ENCODE data around the gene BORCS8.

DNA sequence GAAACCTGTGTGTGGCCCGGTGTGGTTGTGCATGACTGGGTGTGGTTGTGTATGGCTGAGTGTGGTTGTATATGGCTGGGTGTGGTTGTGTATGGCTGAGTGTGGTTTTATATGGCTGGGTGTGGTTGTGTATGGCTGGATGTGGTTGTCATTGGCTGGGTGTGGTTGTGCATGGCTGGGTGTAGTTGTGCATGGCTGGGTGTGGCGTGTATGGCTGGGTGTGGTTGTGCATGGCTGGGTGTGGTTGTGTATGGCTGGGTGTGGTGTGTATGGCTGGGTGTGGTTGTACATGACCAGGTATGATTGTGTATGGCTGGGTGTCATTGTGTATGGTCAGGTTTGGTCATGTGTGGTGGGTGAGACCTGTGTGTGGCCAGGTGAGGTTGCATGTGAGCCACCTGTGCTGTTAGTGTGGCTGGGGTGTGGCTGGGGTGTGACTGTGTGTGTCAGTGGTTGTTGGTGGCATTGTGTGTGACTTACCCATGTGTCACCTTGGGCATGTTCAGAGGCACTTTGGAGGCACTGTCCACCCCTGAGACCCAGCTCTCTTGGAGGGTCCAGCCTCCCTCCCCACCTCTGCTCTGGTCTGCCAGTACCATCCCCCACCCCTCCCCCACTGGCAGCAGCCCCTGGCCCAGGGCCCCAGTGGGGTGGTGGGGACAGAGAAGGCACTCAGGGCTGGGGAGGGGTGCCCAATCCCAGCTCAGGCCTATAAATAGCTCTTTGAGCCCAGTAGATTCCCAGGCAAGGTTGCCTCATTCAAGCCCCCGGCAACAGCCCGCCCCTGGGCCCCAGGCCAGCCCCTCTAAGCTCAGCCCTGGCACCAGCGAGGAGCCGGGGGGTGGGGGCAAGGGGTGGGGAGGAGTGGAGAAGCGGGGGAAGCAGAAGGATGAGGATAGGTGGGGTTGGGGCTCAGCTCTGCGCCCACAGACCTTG lies 16.0 kb upstream of the BORCS8 start:
- TF ChIP-seq POLR2A (IDR thresholded peaks at IDR 0.05) = no peak
- TF ChIP-seq, protein P1, sequence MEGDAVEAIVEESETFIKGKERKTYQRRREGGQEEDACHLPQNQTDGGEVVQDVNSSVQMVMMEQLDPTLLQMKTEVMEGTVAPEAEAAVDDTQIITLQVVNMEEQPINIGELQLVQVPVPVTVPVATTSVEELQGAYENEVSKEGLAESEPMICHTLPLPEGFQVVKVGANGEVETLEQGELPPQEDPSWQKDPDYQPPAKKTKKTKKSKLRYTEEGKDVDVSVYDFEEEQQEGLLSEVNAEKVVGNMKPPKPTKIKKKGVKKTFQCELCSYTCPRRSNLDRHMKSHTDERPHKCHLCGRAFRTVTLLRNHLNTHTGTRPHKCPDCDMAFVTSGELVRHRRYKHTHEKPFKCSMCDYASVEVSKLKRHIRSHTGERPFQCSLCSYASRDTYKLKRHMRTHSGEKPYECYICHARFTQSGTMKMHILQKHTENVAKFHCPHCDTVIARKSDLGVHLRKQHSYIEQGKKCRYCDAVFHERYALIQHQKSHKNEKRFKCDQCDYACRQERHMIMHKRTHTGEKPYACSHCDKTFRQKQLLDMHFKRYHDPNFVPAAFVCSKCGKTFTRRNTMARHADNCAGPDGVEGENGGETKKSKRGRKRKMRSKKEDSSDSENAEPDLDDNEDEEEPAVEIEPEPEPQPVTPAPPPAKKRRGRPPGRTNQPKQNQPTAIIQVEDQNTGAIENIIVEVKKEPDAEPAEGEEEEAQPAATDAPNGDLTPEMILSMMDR (IDR thresholded peaks at IDR 0.05) = no peak

Data from Peyer's patch (tissue), 4 donors.